GM18502 (cell line): ENCODE results near the gene F12.

Experiments used
- ATAC-seq: cut with Tn5 transposase; IDR thresholded peaks from one replicate; pipeline ENCODE4 v1.9.1; 2021; ENCODE audit warnings: mild to moderate bottlenecking; ENCODE audit not compliant: unreplicated experiment, poor library complexity

The F12 gene

DNA sequence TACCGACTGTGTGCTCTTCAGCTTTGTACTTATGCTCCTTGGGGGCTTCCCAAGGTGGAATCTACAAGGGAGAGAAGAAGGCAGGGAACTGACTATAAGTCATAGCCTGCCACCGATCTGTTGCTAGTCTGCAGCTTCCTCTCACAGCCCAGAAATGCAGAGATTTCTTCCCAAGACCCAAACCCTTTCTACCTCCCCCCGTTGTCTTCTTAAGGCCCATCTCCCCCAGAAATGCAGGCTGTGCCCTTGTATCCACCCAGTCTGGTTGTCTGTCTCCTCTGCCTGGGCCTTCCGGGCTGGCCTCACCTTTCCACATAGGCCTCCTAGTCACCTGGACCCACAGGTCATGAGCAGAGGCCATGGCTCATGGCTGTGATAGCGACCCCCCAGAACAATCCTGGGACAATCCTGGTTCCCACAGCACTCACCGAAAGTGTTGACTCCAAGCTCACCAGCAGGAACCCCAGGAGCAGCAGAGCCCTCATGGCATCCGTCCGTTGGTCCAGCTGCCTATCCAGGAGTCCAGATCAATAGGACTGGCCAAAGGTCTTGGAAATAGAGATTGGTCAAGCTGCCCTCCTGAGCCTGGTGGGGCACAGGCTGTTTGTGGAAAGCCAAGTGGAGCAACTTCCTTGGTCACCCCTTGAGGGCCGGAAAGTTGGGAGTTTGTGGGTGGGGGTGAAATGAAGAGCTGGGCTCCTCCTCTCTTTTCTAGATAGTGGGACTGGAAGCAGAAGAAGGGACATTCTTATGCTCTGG, at the start of gene F12:
Gene F12 (minus strand): TSS at position 522 of the 759 bp plus-strand sequence. CDS start 37 bp downstream, at position 485.
- ATAC-seq = no peak

GRCh38 chr5:177458912-177459350, 49.6 kb upstream of the F12 start:
- ATAC-seq = no peak

DNA sequence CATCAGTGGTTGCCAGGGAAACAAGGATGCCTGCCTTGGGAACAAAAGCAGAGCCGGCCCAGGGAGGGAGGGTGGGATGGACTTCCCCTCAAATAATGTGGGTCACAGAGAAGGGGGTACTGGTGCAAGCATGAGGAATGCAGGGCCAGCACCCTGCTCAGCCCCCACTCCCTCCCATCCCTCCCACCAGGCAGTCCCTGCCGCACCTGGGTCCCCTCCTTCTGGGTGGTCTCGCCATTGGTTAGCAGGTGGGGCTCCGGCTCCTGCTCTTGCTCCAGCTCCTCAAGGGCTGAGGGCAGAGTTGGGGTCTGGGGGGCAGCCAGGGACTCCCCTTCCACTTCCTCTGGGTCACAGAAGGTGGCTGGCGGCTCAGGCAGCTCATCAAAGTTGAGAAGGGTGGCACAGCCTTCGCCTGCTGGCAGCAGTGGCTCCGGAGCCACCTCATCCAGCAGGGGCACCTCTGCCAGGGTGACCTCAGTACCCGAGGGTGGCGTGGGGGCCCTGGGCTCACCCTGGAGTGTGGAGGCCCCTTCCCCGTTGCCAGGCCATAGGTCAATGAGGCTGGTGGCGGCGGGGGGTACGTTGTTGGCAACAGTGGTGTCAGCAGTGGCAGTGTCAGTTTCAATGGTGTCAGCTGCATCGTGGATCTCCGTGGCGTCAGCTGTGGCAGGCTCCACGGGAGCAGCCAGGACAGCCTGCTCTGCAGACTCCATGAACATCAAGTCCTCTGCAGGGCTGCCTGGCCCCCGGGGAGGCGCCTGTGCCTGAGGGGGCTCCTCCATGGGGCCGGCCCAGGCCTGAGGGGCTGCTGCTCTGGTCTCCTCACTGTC, 48.7 kb upstream of the F12 start:
- no peak for ATAC-seq

DNA sequence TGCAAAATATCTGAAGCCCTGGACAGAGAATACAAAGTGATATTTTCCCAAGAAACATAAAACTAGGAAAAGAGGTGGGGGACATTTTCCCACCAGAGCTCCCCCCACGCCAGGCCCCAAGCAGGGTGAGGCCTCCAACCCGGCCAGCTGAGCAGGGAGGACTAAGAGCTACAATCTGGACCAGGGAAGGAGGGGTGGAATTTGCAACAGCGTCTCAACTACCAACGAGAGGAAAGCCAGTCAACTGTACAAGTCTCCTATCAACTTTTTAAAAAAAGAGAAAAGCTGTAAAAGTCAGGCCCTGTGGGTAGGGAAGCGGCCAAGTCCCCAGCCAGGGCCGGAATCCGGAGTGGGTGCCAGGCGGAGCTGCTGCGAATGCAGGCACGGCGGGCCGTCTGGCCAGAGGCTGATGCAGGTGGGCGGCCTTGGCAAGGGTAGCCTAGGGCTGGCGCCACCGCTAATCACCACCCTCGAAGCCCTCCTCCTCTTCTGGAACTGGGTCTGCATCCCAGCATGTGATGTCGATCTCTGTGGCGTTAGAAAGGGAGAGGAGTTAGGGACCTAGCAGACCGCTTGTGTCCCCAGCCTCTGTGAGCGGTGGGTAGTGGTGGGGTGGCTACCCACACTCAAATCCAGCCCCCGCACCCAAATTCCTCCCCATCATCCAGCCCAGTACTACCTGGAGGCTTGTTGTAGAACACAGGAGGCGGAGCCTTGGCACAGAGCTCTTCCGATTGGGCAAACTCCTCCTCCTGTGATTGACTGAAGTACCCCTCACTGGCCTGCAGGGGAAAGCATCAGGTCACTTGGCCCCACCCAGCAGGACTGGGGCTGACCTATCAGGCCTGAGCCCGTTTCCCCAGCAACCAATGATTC, 47.9 kb upstream of the F12 start:
- ATAC-seq = peak; percentile 53

- ATAC-seq = no peak
Observed at GRCh38 chr5:177456591-177456964, 47.2 kb upstream of the F12 start.

GRCh38 chr5:177455661-177456590, 46.6 kb upstream of the F12 start:
- peak; percentile 15 for ATAC-seq

DNA sequence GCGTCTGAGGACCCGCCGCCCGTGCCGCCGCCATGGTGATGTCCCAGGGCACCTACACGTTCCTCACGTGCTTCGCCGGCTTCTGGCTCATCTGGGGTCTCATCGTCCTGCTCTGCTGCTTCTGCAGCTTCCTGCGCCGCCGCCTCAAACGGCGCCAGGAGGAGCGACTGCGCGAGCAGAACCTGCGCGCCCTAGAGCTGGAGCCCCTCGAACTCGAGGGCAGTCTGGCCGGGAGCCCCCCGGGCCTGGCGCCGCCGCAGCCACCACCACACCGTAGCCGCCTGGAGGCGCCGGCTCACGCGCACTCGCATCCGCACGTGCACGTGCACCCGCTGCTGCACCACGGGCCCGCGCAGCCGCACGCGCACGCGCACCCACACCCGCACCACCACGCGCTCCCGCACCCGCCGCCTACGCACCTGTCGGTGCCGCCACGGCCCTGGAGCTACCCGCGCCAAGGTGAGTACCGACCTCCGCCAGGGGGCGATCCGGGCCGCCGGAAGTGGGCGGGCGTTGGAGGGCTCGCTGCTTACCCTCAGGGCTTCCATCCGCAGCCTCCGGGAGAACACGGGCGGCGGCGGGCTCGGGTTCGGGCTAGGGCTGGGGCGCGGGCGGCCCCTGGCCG, 45.8 kb upstream of the F12 start:
- peak; percentile 52 for ATAC-seq

DNA sequence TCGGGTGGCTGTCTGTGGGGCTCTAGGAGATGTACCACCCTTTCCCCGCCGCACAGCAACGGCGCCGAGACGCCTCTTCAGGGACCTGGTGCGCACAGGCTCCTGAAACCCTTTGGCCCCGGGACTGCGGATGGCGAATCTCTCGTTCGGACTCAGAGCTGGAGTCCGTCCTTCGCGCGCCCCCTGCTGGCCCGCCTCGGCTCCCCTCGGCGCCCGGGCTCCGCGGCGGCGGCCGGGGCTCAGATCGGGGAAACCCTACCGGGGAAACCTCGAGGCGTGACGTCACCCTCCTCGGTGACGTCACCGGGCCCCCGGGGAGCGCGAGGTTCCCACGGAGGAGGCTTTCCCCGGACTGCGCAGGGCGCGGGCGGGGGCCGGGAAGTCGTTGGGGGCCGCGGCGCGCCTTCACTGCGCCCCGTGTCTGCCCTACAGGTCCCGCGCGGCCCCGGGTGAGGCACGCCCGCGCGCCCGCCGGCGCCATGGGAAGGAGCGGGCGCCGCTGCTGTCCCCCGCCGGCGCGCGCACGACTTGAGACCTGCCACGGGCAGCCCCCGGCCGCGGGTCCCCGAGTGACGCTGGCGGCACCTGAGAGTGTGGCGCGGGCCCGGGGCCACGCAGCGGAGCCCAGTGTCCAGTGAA, 45.2 kb upstream of the F12 start:
- ATAC-seq = peak; percentile 47

GRCh38 chr5:177453852-177454396, 44.6 kb upstream of the F12 start:
- peak; percentile 6 for ATAC-seq

DNA sequence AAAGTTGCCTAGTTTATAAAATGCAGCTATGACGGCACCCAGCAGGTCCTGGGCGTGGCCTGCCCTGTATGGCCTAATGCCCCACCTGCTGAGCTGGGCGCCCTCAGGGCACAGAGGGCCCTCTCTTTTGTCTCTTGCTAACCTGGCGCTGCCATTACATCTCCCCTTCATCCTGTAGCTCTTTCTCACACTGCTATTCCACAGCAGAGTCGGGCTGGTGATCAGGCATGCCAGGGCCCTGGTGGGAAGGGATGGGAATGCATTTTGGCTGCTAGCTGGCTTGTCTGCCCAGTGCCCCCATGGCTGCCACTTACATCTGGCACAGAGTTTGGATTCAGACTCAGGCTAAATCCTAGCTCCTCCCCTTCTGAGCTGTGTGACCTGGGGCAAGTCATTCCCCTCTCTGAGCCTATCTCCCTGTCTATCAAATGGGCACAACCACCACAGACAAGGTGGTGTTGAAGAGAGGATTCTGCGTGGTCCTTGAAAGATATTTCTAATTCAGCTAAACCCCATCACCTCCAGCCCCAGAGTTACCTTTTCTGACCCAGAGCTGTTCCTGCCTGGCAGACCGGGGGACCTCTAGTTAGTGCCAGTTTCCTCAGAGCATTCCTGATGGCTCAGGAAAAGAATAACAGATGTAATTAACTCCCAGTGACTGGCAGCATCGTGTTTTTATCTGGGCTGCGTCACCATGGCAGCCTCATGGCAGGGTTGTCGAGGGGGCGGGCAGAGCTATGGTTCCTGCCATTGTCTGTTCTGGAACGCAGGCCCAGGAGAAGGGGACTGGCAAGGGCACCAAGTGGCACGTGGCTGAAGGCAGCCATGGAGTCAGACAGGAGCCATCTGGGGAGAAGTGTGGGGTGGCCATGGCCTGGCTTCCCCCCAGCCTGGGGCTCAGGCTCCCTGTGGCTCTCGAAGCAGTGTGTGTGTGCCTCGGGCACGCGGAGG, 43.6 kb upstream of the F12 start:
- no peak for ATAC-seq

- no peak for ATAC-seq
Observed at GRCh38 chr5:177450667-177451424, 41.5 kb upstream of the F12 start.

- no peak for ATAC-seq
Observed at GRCh38 chr5:177449140-177450061, 40.0 kb upstream of the F12 start.

- ATAC-seq = no peak
Observed at GRCh38 chr5:177448244-177448950, 39.0 kb upstream of the F12 start.

GRCh38 chr5:177447611-177448243, 38.4 kb upstream of the F12 start:
- no peak for ATAC-seq
